GM18519 (cell line): ENCODE results near the gene MSANTD1.

Experiments
- ATAC-seq: cut with Tn5 transposase; IDR thresholded peaks from one replicate; pipeline ENCODE4 v1.9.1; 2021; ENCODE audit warnings: mild to moderate bottlenecking, moderate library complexity; ENCODE audit not compliant: unreplicated experiment, low FRiP score

Gene MSANTD1

GRCh38 chr4:3231471-3231870 is 17.5 kb upstream of the MSANTD1 start:
- ATAC-seq: no peak

- ATAC-seq: no peak
Observed at GRCh38 chr4:3232001-3232400, 17.0 kb upstream of the MSANTD1 start.

GRCh38 chr4:3232871-3233271 is 16.1 kb upstream of the MSANTD1 start:
- no peak for ATAC-seq

- no peak for ATAC-seq
Observed at GRCh38 chr4:3233391-3234071, 15.4 kb upstream of the MSANTD1 start.

- ATAC-seq: no peak
Observed at GRCh38 chr4:3234171-3235029, 14.6 kb upstream of the MSANTD1 start.

- ATAC-seq: no peak
Observed at GRCh38 chr4:3235030-3235345, 14.0 kb upstream of the MSANTD1 start.

- no peak for ATAC-seq
Observed at GRCh38 chr4:3235581-3235980, 13.4 kb upstream of the MSANTD1 start.

GRCh38 chr4:3236326-3236878 is 12.6 kb upstream of the MSANTD1 start:
- no peak for ATAC-seq

GRCh38 chr4:3237266-3237665 is 11.7 kb upstream of the MSANTD1 start:
- ATAC-seq: no peak

GRCh38 chr4:3237712-3238560 is 11.0 kb upstream of the MSANTD1 start:
- no peak for ATAC-seq

- ATAC-seq: no peak
Observed at GRCh38 chr4:3238721-3239120, 10.2 kb upstream of the MSANTD1 start.

GRCh38 chr4:3239303-3239702 is 9.7 kb upstream of the MSANTD1 start:
- ATAC-seq: no peak

- ATAC-seq: no peak
Observed at GRCh38 chr4:3239998-3240920, 8.7 kb upstream of the MSANTD1 start.

- no peak for ATAC-seq
Observed at GRCh38 chr4:3240936-3241522, 7.9 kb upstream of the MSANTD1 start.

GRCh38 chr4:3241898-3242524 is 6.9 kb upstream of the MSANTD1 start:
- ATAC-seq: no peak

- ATAC-seq: no peak
Observed at GRCh38 chr4:3243136-3243780, 5.7 kb upstream of the MSANTD1 start.

- no peak for ATAC-seq
Observed at GRCh38 chr4:3244002-3244401, 5.0 kb upstream of the MSANTD1 start.

GRCh38 chr4:3244747-3245146 is 4.2 kb upstream of the MSANTD1 start:
- no peak for ATAC-seq

GRCh38 chr4:3245676-3246075 is 3.3 kb upstream of the MSANTD1 start:
- ATAC-seq: no peak
